ENCODE data around the gene SUGP2.

SUGP2 gene

GRCh38 chr19:19033426-19034203 is at the start of gene SUGP2, which contains the start of gene ARMC6:
Gene SUGP2, minus strand, starts transcription at chr19:19033517. Its CDS starts 2,446 bp downstream, at chr19:19031071.
Gene ARMC6, plus strand, starts transcription at chr19:19033603. Its CDS starts 607 bp downstream, at chr19:19034210.
- H3K9me3 ChIP-seq (ENCODE audit: control insufficient read depth, insufficient read depth, low read length) = peaks cover 11% of the 10 kb centered on the region; the same call in 1 of the 2 replicates
- H3K9ac ChIP-seq (ENCODE audit: low read depth, low read length) = peak within 1 kb of the TSS; percentile 89
- H3K4me1 ChIP-seq (ENCODE audit: insufficient read depth, low read length) = no peaks in the 10 kb centered on the region; the same call in 1 of the 2 replicates
- H3K36me3 ChIP-seq (ENCODE audit: insufficient read depth, low read length) = peaks cover 12% of the 10 kb centered on the region

GRCh38 chr19:19081642-19082151 is 48.4 kb upstream of the SUGP2 start:
- Histone ChIP-seq H3K4me1 (ENCODE audit: insufficient read depth, low read length) (no peaks in the 10 kb centered on the region), H3K36me3 (ENCODE audit: insufficient read depth, low read length) (no peaks in the 10 kb centered on the region), H3K9ac (ENCODE audit: low read depth, low read length) (no peak overlapping the region), H3K9me3 (ENCODE audit: control insufficient read depth, insufficient read depth, low read length) (no peaks in the 10 kb centered on the region)

- Histone ChIP-seq H3K4me1 (ENCODE audit: insufficient read depth, low read length) (no peaks in the 10 kb centered on the region), H3K9ac (ENCODE audit: low read depth, low read length) (no peak overlapping the region), H3K9me3 (ENCODE audit: control insufficient read depth, insufficient read depth, low read length) (no peaks in the 10 kb centered on the region), H3K36me3 (ENCODE audit: insufficient read depth, low read length) (no peaks in the 10 kb centered on the region)
Observed at GRCh38 chr19:19079571-19079970, 46.3 kb upstream of the SUGP2 start.

GRCh38 chr19:19078801-19079200 is 45.5 kb upstream of the SUGP2 start:
- no peaks in the 10 kb centered on the region for H3K36me3 ChIP-seq (ENCODE audit: insufficient read depth, low read length)
- H3K9ac ChIP-seq (ENCODE audit: low read depth, low read length) = no peak overlapping the region
- no peaks in the 10 kb centered on the region for H3K4me1 ChIP-seq (ENCODE audit: insufficient read depth, low read length)
- no peaks in the 10 kb centered on the region for H3K9me3 ChIP-seq (ENCODE audit: control insufficient read depth, insufficient read depth, low read length)

- H3K4me1 ChIP-seq (ENCODE audit: insufficient read depth, low read length) = no peaks in the 10 kb centered on the region
Observed at GRCh38 chr19:19077103-19077502, 43.8 kb upstream of the SUGP2 start.

GRCh38 chr19:19076476-19076875 is 43.2 kb upstream of the SUGP2 start:
- Histone ChIP-seq H3K4me1 (ENCODE audit: insufficient read depth, low read length) (no peaks in the 10 kb centered on the region), H3K36me3 (ENCODE audit: insufficient read depth, low read length) (no peaks in the 10 kb centered on the region), H3K9me3 (ENCODE audit: control insufficient read depth, insufficient read depth, low read length) (no peaks in the 10 kb centered on the region), H3K9ac (ENCODE audit: low read depth, low read length) (no peak overlapping the region)

More at GRCh38 chr19:19077103-19077502, 43.8 kb upstream of the SUGP2 start:
- no peaks in the 10 kb centered on the region for H3K9me3 ChIP-seq (ENCODE audit: control insufficient read depth, insufficient read depth, low read length)
- H3K9ac ChIP-seq (ENCODE audit: low read depth, low read length) = no peak overlapping the region
- H3K36me3 ChIP-seq (ENCODE audit: insufficient read depth, low read length) = no peaks in the 10 kb centered on the region

GRCh38 chr19:19075126-19075525 is 41.8 kb upstream of the SUGP2 start:
- no peaks in the 10 kb centered on the region for H3K36me3 ChIP-seq (ENCODE audit: insufficient read depth, low read length)
- no peak overlapping the region for H3K9ac ChIP-seq (ENCODE audit: low read depth, low read length)
- no peaks in the 10 kb centered on the region for H3K4me1 ChIP-seq (ENCODE audit: insufficient read depth, low read length)
- H3K9me3 ChIP-seq (ENCODE audit: control insufficient read depth, insufficient read depth, low read length) = no peaks in the 10 kb centered on the region

- H3K36me3 ChIP-seq (ENCODE audit: insufficient read depth, low read length) = no peaks in the 10 kb centered on the region
Observed at GRCh38 chr19:19074196-19074882, 41.0 kb upstream of the SUGP2 start.

GRCh38 chr19:19071897-19072296 is 38.6 kb upstream of the SUGP2 start:
- Histone ChIP-seq H3K9ac (ENCODE audit: low read depth, low read length) (no peak overlapping the region), H3K36me3 (ENCODE audit: insufficient read depth, low read length) (no peaks in the 10 kb centered on the region), H3K9me3 (ENCODE audit: control insufficient read depth, insufficient read depth, low read length) (no peaks in the 10 kb centered on the region), H3K4me1 (ENCODE audit: insufficient read depth, low read length) (no peaks in the 10 kb centered on the region)

More at GRCh38 chr19:19074196-19074882, 41.0 kb upstream of the SUGP2 start:
- Histone ChIP-seq H3K9me3 (ENCODE audit: control insufficient read depth, insufficient read depth, low read length) (no peaks in the 10 kb centered on the region), H3K9ac (ENCODE audit: low read depth, low read length) (no peak overlapping the region), H3K4me1 (ENCODE audit: insufficient read depth, low read length) (no peaks in the 10 kb centered on the region)

GRCh38 chr19:19068659-19069654 is 35.6 kb upstream of the SUGP2 start:
- H3K9me3 ChIP-seq (ENCODE audit: control insufficient read depth, insufficient read depth, low read length) = no peaks in the 10 kb centered on the region
- no peaks in the 10 kb centered on the region for H3K36me3 ChIP-seq (ENCODE audit: insufficient read depth, low read length)
- no peaks in the 10 kb centered on the region for H3K4me1 ChIP-seq (ENCODE audit: insufficient read depth, low read length)
- no peak overlapping the region for H3K9ac ChIP-seq (ENCODE audit: low read depth, low read length)

- Histone ChIP-seq H3K9me3 (ENCODE audit: control insufficient read depth, insufficient read depth, low read length) (no peaks in the 10 kb centered on the region), H3K4me1 (ENCODE audit: insufficient read depth, low read length) (no peaks in the 10 kb centered on the region), H3K9ac (ENCODE audit: low read depth, low read length) (no peak overlapping the region), H3K36me3 (ENCODE audit: insufficient read depth, low read length) (no peaks in the 10 kb centered on the region)
Observed at GRCh38 chr19:19067276-19068072, 34.2 kb upstream of the SUGP2 start.

- no peaks in the 10 kb centered on the region for H3K36me3 ChIP-seq (ENCODE audit: insufficient read depth, low read length)
- no peaks in the 10 kb centered on the region for H3K9me3 ChIP-seq (ENCODE audit: control insufficient read depth, insufficient read depth, low read length)
- H3K9ac ChIP-seq (ENCODE audit: low read depth, low read length) = peak overlapping the region; percentile 31; the same call in 1 of the 2 replicates
- H3K4me1 ChIP-seq (ENCODE audit: insufficient read depth, low read length) = no peaks in the 10 kb centered on the region
Observed at GRCh38 chr19:19064811-19065745, 31.8 kb upstream of the SUGP2 start.

All from ES-I3 (cell line).